ENCODE data around the gene EPS8.

- TF ChIP-seq CTCF (IDR thresholded peaks at IDR 0.05) (no peak), USF2 (IDR thresholded peaks at IDR 0.05; ENCODE audit: borderline replicate concordance, low read depth, low read length) (no peak), RXRA (IDR thresholded peaks at IDR 0.05; ENCODE audit: borderline replicate concordance, low read depth) (no peak), YY1 (IDR thresholded peaks at IDR 0.05; ENCODE audit: low read depth) (no peak)
Measured at GRCh38 chr12:15638231-15638630, 151.0 kb downstream of the EPS8 start.

Data from SK-N-SH (cell line).